Esophagus squamous epithelium (tissue), 5 donors: ENCODE results near the gene LPO. TPM values are rescaled to one million over a fixed set of nuclear protein-coding genes. Genes with fewer than 3 reads are reported as not detected.

ENCODE experiments used
- DNase-seq: peaks from one replicate; lab custom pipeline; 2025; lab: John Stamatoyannopoulos, UW
- H3K27ac ChIP-seq, 4 donors: fragments of 200-600 bp; sonication (generic); one replicate each; pipeline ENCODE4 v1.5.1; 2016 to 2019; ENCODE audit warnings: mild to moderate bottlenecking in 1 of 4
- H3K27me3 ChIP-seq, 4 donors: fragments of 200-600 bp; sonication (generic); 1 replicate in 3 of 4; 2 replicates in 1 of 4; pipeline versions ENCODE4 v1.5.1 to v1.6.0; 2017 to 2021; ENCODE audit warnings: antibody characterized with exemption in 1 of 4
- H3K36me3 ChIP-seq, 3 donors: fragments of 200-600 bp; sonication (generic); one replicate each; pipeline ENCODE4 v1.5.1; 2016 to 2019
- H3K4me1 ChIP-seq, 3 donors: fragments of 200-600 bp; sonication (generic); one replicate each; pipeline ENCODE4 v1.5.1; 2017 to 2019
- H3K4me3 ChIP-seq, 4 donors: fragments of 200-600 bp; sonication (generic); 1 replicate in 3 of 4; 2 replicates in 1 of 4; pipeline ENCODE4 v1.5.1; 2016 to 2019; ENCODE audit warnings: mild to moderate bottlenecking in 2 of 4, moderate library complexity in 1 of 4
- H3K9me3 ChIP-seq, 3 donors: fragments of 200-600 bp; sonication (generic); one replicate each; pipeline ENCODE4 v1.5.1; 2016 to 2019
- POLR2A ChIP-seq, 4 donors: fragments of 450-650 bp; IDR thresholded peaks; one replicate each; pipeline ENCODE4 v1.6.1; 2017; ENCODE audit warnings: antibody characterized with exemption in 4 of 4, mild to moderate bottlenecking in 4 of 4, moderate library complexity in 3 of 4
- WGBS, 2 donors: methylation state at CpG; one replicate each; pipeline ENCODE4 v1.1.5; 2018; 5-methylcytosine and 5-hydroxymethylcytosine counted together
- intact Hi-C: fragments of 100-400 bp; cut with DNase I; formaldehyde crosslinking; loops from one replicate; pipeline ENCODE4 v1.15.0; 2022
- total RNA-seq, 4 donors: library from RNA; depleted of rRNA; stranded (reverse); fragments of >200 nt; gene quantifications; one replicate each; pipeline ENCODE4 v1.1.0, GENCODE V29; 2016
- TF ChIP-seq, protein P1 (sequence below), 6 experiments: fragments of 450-650 bp in 4 of 6; fragments of 200-600 bp in 2 of 6; sonication (generic) in 2 of 6; IDR thresholded peaks; one replicate each; pipeline ENCODE4 v1.5.1; 2016 to 2019; ENCODE audit warnings: antibody characterized with exemption in 6 of 6, mild to moderate bottlenecking in 4 of 6, moderate library complexity in 4 of 6
- donor health status: DM: yes; HTN: yes; CAD: no.

Gene LPO
- total RNA-seq, 4 donors from 2014 or later, result 0.27 to 2.5 TPM; not detected in 2

GRCh38 chr17:58232707-58233156 is 5.7 kb upstream of the LPO start:
- TF ChIP-seq, protein P1, sequence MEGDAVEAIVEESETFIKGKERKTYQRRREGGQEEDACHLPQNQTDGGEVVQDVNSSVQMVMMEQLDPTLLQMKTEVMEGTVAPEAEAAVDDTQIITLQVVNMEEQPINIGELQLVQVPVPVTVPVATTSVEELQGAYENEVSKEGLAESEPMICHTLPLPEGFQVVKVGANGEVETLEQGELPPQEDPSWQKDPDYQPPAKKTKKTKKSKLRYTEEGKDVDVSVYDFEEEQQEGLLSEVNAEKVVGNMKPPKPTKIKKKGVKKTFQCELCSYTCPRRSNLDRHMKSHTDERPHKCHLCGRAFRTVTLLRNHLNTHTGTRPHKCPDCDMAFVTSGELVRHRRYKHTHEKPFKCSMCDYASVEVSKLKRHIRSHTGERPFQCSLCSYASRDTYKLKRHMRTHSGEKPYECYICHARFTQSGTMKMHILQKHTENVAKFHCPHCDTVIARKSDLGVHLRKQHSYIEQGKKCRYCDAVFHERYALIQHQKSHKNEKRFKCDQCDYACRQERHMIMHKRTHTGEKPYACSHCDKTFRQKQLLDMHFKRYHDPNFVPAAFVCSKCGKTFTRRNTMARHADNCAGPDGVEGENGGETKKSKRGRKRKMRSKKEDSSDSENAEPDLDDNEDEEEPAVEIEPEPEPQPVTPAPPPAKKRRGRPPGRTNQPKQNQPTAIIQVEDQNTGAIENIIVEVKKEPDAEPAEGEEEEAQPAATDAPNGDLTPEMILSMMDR (IDR thresholded peaks at IDR 0.05), result no peak
- no peak for TF ChIP-seq POLR2A (IDR thresholded peaks at IDR 0.05)
- no peaks in the 10 kb centered on the region for H3K36me3 ChIP-seq
- DNase-seq, result no peak
- intact Hi-C loops, result no loop called here
- no peaks in the 10 kb centered on the region for H3K9me3 ChIP-seq
- H3K27ac ChIP-seq, result no peak overlapping the region
- 35 to 47% methylated on average over 11 of the region's 12 CpGs for WGBS, 2 donors
- no peak overlapping the region for H3K4me3 ChIP-seq
- H3K4me1 ChIP-seq, result no peaks in the 10 kb centered on the region
- H3K27me3 ChIP-seq, result peaks cover 0 to 79% (median 0%) of the 10 kb centered on the region in 4 donors

GRCh38 chr17:58233543-58233942 is 4.8 kb upstream of the LPO start:
- WGBS, 2 donors, result 60 to 64% methylated on average over 3 of the region's 3 CpGs
- no peak for DNase-seq
- no peak overlapping the region for H3K4me3 ChIP-seq
- TF ChIP-seq, protein P1 (IDR thresholded peaks at IDR 0.05), result no peak
- TF ChIP-seq POLR2A (IDR thresholded peaks at IDR 0.05), result no peak
- no peak overlapping the region for H3K27ac ChIP-seq
- no peaks in the 10 kb centered on the region for H3K9me3 ChIP-seq
- H3K27me3 ChIP-seq, result peaks cover 0 to 79% (median 0%) of the 10 kb centered on the region in 4 donors
- H3K4me1 ChIP-seq, result no peaks in the 10 kb centered on the region
- H3K36me3 ChIP-seq, result no peaks in the 10 kb centered on the region
- intact Hi-C loops, result no loop called here

DNA sequence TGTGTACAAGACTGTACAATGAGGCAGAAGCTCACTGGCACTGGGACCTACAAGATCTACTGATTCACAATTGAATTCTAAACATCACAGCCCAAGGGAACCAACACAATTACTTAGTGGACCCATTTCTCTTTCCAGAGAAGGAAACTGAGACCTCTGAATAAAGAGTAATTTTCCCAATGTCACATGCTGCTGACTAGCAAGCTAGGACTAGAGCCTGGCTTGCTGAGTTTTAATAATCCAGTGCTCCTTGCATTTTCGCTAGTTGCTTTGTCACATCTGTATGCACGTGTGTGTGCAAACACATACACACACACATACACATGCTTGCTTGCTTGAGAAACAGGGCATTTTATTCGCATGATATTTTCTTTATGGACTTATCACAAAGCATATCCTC is 3.9 kb upstream of the LPO start:
- no peaks in the 10 kb centered on the region for H3K36me3 ChIP-seq
- DNase-seq, result no peak
- H3K4me1 ChIP-seq, result no peaks in the 10 kb centered on the region
- peaks cover 0 to 81% (median 0%) of the 10 kb centered on the region in 4 donors for H3K27me3 ChIP-seq
- TF ChIP-seq, protein P1 (IDR thresholded peaks at IDR 0.05), result no peak
- no peak for TF ChIP-seq POLR2A (IDR thresholded peaks at IDR 0.05)
- no peak overlapping the region for H3K4me3 ChIP-seq
- H3K27ac ChIP-seq, result no peak overlapping the region
- no peaks in the 10 kb centered on the region for H3K9me3 ChIP-seq
- WGBS, 2 donors, result 84 to 85% methylated on average over 3 of the region's 3 CpGs
- intact Hi-C loops, result no loop called here

GRCh38 chr17:58235821-58236220 is 2.6 kb upstream of the LPO start:
- WGBS, 2 donors, result 63 to 78% methylated on average over 1 of the region's 1 CpG
- intact Hi-C loops, result no loop called here
- H3K9me3 ChIP-seq, result no peaks in the 10 kb centered on the region
- no peak overlapping the region for H3K27ac ChIP-seq
- no peak for DNase-seq
- H3K27me3 ChIP-seq, result peaks cover 0 to 94% (median 0%) of the 10 kb centered on the region in 4 donors
- no peaks in the 10 kb centered on the region for H3K36me3 ChIP-seq
- no peak overlapping the region for H3K4me3 ChIP-seq
- TF ChIP-seq, protein P1 (IDR thresholded peaks at IDR 0.05), result no peak
- no peak for TF ChIP-seq POLR2A (IDR thresholded peaks at IDR 0.05)
- H3K4me1 ChIP-seq, result no peaks in the 10 kb centered on the region

- no peak for TF ChIP-seq POLR2A (IDR thresholded peaks at IDR 0.05)
- TF ChIP-seq, protein P1 (IDR thresholded peaks at IDR 0.05), result no peak
- Histone ChIP-seq H3K4me3 (no peak overlapping the region), H3K27ac (no peak overlapping the region), H3K9me3 (no peaks in the 10 kb centered on the region), H3K36me3 (no peaks in the 10 kb centered on the region), H3K4me1 (no peaks in the 10 kb centered on the region), H3K27me3 (peaks cover 0 to 94% (median 0%) of the 10 kb centered on the region in 4 donors)
- WGBS, 2 donors, result 64 to 87% methylated on average over 2 of the region's 2 CpGs
- no peak for DNase-seq
- intact Hi-C loops, result no loop called here
These were observed 2.0 kb upstream of the LPO start for GRCh38 chr17:58236394-58236793.
